Limb (tissue), 2 donors: ENCODE measurements around the gene SHISA6.
A peak's percentile ranks its signal among the peaks of the same experiment; 100 is the strongest.

ENCODE experiments used
- DNase-seq, 2 donors: peaks; one replicate each; pipeline ENCODE4 v3.0.0-alpha.2; 2016; ENCODE audit errors: extremely low spot score in 2 of 2

The SHISA6 gene

GRCh38 chr17:11515901-11516300 lies 274.9 kb downstream of the SHISA6 start:
- no peak for DNase-seq

- DNase-seq = no peak
Measured at GRCh38 chr17:11535231-11535630, 294.2 kb downstream of the SHISA6 start.

GRCh38 chr17:11538366-11538765 lies 297.4 kb downstream of the SHISA6 start:
- no peak for DNase-seq

- no peak for DNase-seq
Measured at GRCh38 chr17:11539637-11540036, 298.6 kb downstream of the SHISA6 start.

GRCh38 chr17:11545002-11545401 lies 304.0 kb downstream of the SHISA6 start:
- no peak for DNase-seq

GRCh38 chr17:11545696-11546095 lies 304.7 kb downstream of the SHISA6 start:
- DNase-seq = no peak

- DNase-seq = no peak
Measured at GRCh38 chr17:11547853-11548252, 306.8 kb downstream of the SHISA6 start.

GRCh38 chr17:11548398-11548797 lies 307.4 kb downstream of the SHISA6 start:
- no peak for DNase-seq

GRCh38 chr17:11550431-11550830 lies 309.4 kb downstream of the SHISA6 start:
- no peak for DNase-seq

- DNase-seq = no peak
Measured at GRCh38 chr17:11551442-11551841, 310.4 kb downstream of the SHISA6 start.

GRCh38 chr17:11553135-11553534 lies 312.1 kb downstream of the SHISA6 start:
- no peak for DNase-seq

- no peak for DNase-seq
Measured at GRCh38 chr17:11554042-11554441, 313.0 kb downstream of the SHISA6 start.

GRCh38 chr17:11554542-11554941 lies 313.5 kb downstream of the SHISA6 start:
- DNase-seq = no peak

- no peak for DNase-seq
Measured at GRCh38 chr17:11555530-11555929, 314.5 kb downstream of the SHISA6 start.

- DNase-seq = peak in 1 of 2 donors; percentile 40
Measured at GRCh38 chr17:11557727-11558452, 316.9 kb downstream of the SHISA6 start.

GRCh38 chr17:11558681-11559234 lies 317.7 kb downstream of the SHISA6 start:
- no peak for DNase-seq

GRCh38 chr17:11559601-11560000 lies 318.6 kb downstream of the SHISA6 start:
- DNase-seq = no peak

- DNase-seq = no peak
Measured at GRCh38 chr17:11561281-11561680, 320.3 kb downstream of the SHISA6 start.

- DNase-seq = no peak
Measured at GRCh38 chr17:11561702-11562101, 320.7 kb downstream of the SHISA6 start.

- DNase-seq = peak; percentile 53 to 91
Measured at GRCh38 chr17:11564589-11565380, 323.8 kb downstream of the SHISA6 start.

- no peak for DNase-seq
Measured at GRCh38 chr17:11565591-11565990, 324.6 kb downstream of the SHISA6 start.

GRCh38 chr17:11578998-11579397 lies 338.0 kb downstream of the SHISA6 start:
- DNase-seq = peak in 1 of 2 donors; percentile 32

GRCh38 chr17:11580677-11581076 lies 339.7 kb downstream of the SHISA6 start:
- no peak for DNase-seq
